Stimulated activated CD8-positive, alpha-beta memory T cell treated with anti-CD3 and anti-CD28 coated beads, Interleukin-12 subunit alpha, Interleukin-12 subunit beta, amount 100 ng/mL, for 24 hours (primary cell): Measurements from ENCODE around the gene ILKAP.

Experiments used
- DNase-seq: peaks from one replicate; pipeline ENCODE4 v3.0.0-alpha.2; 2020; ENCODE audit errors: extremely low read depth

ILKAP gene

GRCh38 chr2:238137885-238138284 lies 65.6 kb downstream of the ILKAP start:
- no peak for DNase-seq

GRCh38 chr2:238136820-238137537 lies 66.5 kb downstream of the ILKAP start:
- DNase-seq: no peak

DNA sequence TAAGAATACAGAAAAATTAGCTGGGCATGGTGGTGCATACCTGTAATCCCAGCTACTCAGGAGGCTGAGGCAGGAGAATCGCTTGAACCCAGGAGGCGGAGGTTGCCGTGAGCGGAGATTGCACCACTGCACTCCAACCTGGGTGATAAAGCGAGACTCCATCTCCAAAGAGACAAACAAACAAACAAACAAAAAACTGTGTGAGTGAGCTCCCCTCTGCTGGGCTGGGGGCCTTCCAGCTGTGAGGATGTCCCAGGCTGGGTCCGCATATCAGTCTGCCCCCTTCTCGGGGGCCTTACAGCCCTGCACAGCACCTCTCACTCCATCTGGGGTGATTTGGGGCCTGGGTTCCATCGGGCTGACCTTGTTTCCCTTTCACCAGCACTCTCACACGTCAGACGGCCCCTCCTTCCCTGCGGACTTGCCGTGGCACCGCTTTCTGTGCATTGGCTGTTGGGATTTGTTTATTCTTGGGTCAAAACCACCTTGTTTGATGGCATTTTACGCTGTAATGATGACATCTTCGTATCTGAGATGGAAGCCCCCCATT lies 67.8 kb downstream of the ILKAP start:
- no peak for DNase-seq

DNA sequence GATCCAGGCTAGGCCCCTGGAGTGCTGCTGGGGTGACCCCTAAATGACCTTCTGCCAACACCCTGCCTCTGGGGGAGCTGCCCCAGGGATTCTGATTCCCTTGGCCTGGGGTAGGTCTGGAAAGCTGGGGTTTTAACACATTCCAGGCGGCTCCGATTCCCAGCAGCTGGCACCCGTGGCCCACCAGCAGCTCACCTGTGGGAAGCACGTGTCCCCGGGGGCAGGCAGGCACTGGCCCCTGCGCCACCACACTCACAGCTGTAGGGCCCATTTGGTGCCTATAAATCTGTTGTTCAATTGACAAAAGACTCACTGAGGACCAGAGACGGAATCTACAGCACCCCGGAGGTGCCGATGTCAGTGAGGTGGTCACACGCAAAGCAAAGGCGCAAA lies 69.1 kb downstream of the ILKAP start:
- no peak for DNase-seq

DNA sequence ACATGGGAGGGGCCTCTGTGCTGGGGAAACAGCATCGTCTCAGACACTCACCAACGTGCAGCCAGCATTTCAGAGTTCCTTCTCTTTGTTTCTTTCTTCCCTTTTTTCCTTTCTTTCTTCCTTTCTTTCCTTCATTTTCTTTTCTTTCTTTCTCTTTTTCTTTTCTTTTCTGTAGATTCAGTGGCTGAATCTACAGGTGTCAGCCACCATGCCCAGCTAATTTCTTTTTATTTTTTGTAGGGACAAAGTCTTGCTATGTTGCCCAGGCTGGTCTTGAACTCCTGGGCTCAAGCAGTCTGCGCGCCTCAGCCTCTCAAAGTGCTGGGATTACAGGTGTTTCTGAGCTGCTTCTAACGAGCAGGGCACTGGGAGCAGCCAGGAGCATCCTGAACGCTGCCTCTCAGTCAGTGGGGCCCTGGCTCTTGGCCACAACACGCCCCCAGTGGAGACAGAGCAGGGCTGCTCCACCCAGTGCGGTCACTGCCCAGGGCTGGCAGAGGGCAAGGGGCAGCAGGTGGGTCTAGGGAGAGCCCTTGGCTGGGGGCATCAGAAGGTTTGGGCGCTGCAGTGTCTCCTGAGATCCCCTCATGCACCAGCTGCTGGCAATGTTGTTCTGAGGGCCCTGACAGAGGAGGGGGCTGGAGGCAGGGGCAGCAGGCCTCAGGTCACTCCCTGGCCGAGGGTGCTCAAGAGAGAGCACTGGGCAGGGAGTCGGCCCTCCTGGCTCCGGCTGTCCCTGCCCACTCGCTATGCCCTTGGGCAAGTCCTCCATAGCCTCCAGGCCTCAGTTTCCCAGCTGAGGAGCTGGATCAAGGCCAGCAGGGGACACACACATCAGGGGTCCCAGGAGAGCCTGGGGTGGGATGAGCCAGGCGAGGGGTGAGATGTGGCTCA lies 69.7 kb downstream of the ILKAP start:
- no peak for DNase-seq

- no peak for DNase-seq
Measured at GRCh38 chr2:238132463-238133450, 70.7 kb downstream of the ILKAP start.

- no peak for DNase-seq
Measured at GRCh38 chr2:238131761-238132462, 71.6 kb downstream of the ILKAP start.

DNA sequence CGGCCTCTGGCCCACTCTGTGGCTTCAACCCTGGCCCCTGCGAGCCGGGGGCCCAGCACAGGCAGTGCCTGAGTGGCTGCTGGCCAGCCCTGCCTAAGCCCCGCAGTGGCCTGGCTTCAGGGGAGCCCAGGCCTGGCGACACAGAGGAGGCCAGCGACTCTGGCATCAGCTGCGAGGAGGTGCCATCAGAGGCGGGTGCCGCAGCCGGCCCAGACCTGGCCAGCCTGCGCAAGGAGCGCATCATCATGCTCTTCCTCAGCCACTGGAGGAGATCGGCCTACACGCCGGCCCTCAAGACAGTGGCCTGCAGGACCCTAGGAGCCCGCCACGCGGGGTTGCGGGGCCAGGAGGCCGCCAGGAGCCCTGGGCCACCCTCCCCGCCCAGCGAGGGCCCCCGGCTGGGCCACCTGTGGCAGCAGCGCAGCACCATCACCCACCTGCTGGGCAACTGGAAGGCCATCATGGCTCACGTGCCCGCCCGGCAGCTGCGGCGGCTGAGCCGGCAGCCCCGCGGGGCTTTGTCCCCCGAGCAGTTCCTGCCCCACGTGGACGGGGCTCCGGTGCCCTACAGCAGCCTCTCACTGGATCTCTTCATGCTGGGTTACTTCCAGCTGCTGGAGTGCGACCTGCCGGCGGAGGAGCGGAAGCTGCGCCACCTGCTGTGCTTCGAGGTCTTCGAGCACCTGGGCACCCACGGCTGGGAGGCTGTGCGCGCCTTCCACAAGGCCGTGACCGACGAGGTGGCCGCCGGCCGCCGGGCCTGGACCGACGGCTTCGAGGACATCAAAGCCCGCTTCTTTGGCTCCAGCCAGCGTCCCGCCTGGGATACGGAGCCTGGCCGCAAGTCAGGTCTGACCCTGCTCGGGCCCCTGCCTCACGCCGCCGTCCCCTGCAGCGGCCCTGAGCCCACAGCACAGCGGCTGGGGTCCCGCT lies 72.5 kb downstream of the ILKAP start:
- DNase-seq: no peak

DNA sequence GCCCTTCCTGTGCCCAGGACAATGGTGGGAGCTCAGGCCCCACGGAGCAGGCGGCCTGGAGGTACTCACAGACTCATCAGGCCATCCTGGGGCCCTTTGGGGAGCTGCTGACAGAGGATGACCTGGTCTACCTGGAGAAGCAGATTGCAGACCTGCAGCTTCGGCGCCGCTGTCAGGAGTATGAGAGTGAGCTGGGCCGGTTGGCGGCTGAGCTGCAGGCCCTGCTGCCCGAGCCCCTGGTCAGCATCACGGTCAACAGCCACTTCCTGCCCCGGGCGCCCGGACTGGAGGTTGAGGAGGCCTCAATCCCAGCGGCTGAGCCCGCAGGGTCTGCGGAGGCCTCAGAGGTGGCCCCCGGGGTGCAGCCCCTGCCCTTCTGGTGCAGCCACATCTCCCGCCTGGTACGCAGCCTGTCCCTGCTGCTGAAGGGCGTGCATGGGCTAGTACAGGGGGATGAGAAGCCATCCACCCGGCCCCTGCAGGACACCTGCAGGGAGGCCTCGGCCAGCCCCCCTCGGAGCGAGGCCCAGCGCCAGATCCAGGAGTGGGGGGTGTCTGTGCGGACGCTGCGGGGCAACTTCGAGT lies 73.3 kb downstream of the ILKAP start:
- DNase-seq: no peak

DNA sequence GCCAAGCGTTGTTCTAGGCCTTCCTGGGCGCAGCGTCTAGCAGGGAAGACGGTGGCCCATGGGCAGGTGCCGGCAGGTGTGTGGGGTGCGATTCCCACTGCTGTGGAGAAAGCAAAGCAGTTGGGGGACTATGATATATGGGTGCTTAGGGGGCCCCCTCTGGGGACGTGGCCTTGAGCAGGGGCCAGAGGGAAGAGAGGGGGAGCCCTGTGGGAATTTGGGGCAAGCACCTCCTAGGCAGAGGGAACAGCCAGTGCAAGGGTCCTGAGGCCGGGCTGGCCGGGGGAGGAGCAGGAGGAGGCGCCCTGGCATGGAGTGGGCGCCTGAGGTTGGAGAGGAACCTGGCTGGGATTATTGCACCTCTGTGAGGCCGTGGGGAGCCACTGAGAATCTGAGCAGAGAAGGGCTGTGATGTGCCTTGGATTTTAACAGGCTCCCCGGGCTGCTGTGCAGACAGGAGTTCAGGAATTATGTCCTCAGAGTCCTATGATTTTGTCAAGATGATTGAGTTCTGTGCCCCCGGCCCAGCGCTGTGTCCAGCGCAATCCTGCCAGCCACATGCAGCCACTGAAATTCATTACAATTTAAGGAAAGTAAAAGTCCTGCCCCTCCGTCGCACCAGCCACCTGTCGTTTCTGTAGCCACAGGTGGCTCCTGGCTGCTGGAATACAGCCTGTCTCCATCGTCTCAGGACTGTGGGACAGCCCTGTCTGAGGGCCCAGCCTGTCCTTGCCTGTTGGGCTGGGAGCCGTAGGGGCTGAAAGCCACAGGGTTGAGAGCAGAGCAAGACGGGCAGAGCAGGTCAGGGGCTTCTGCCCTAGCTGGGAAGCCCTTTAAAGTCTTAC lies 74.1 kb downstream of the ILKAP start:
- DNase-seq: no peak

DNA sequence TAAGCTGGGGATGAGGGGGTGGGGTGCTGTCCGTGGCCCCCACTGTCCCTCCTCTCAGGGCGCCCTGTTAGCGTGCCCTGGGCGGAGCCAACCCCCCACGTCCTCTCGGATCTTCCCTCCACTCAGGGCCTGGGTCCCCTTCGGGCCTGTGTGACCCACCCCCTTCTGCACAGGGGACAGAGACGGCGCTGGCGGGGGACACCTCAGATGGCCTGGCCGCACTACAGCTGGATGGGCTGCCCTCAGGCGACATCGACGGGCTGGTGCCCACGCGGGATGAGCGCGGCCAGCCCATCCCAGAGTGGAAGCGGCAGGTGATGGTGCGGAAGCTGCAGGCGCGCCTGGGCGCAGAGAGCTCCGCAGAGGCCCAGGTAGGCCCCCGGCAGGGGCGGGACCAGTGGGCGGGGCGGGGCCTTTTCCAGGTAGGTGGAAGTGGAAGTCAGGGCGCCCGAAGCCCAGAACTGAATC lies 74.9 kb downstream of the ILKAP start:
- no peak for DNase-seq

DNA sequence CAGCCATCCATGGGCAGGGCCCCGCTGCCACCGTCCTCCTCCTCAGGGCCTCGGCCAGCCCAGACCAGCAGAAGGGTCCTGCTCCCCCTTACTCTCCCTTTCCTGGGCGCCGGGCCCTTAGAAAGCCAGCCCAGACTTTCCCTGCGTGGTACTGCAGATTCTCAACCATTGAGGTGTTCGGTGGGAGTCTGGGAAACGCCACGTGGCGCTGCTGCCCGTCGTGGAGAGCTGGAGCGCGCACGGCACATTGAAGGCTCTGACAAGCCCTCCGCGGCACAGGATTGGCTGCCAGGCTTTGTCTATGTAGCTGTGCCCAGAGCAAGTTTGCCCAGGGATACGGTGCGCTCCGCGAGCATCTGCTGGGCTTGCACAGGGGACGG lies 75.4 kb downstream of the ILKAP start:
- DNase-seq: no peak

DNA sequence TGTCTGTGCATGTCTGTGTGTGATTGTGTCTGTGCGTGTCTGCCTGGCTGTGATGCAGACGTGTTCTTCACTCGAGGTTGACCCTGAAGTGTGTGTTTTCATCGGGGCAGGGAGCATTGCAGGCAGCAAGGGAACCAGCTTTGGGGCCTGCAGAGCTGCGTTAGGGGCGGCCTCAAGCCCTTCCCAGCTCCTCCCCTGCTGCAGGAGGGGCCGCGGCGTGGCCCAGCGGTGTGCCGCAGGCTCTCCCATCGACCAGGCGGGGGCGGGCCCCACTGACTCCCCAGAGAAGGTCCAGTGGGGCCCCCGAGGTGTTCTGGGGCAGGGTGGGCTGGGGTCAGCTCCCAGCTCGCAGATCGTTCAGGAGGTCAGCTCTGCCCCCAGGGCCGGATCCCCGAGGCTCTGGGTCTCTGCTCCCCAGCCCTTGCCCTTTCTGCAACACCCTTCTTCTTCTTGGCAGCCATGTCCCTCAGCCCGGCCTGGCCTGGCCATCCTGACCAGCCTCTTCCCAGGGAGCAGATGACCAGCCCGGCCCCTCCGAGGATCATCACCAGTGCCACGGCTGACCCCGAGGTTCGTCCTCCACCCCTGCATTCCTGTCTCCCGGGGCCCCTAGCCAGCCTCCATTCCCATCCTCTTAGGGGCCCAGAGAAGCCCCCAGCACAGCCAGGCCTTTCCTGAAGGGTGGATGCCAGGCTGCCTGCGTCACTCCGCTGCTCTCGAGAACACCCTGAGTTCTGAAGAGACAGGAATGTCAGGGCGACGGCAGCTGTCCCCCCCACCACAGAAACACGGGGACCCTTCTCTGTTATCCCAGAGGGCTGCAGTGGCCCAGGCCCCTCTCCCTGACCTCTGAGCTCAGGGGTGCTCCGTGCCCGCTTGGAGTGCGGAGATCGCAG lies 76.1 kb downstream of the ILKAP start:
- no peak for DNase-seq

DNA sequence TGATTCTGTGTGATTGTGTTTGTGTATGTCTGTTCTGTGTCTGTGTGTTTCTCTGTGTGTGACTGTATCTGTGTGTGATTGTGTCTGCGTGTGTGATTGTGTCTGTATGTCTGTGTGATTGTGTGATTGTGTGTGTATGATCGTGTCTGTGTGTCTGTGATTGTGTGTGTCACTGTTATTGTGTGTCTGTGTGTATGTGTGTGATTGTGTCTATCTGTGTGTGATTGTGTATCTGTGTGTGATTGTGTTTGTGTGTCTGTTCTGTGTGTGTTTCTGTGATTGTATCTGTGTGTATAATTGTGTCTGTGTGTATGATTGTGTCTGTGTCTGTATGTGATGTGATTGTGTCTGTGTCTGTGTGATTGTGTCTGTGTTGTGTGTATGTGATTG lies 76.7 kb downstream of the ILKAP start:
- no peak for DNase-seq

DNA sequence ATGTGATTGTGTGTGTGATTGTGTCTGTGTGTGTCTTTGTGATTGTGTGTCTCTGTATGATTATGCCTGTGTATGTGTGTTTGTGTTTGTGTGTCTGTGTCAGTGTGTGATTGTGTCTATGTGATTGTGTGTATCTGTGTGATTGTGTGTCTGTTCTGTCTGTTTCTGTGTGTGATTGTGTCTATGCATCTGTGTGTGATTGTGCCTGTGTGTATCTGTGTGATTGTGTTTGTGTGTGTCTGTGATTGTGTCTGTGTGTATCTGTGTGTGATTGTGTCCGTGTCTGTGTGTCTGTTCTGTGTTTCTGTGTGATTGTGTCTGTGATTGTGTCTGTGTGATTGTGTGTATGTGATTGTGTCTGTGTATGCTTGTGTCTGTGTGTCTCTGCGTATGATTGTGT lies 77.2 kb downstream of the ILKAP start:
- no peak for DNase-seq

DNA sequence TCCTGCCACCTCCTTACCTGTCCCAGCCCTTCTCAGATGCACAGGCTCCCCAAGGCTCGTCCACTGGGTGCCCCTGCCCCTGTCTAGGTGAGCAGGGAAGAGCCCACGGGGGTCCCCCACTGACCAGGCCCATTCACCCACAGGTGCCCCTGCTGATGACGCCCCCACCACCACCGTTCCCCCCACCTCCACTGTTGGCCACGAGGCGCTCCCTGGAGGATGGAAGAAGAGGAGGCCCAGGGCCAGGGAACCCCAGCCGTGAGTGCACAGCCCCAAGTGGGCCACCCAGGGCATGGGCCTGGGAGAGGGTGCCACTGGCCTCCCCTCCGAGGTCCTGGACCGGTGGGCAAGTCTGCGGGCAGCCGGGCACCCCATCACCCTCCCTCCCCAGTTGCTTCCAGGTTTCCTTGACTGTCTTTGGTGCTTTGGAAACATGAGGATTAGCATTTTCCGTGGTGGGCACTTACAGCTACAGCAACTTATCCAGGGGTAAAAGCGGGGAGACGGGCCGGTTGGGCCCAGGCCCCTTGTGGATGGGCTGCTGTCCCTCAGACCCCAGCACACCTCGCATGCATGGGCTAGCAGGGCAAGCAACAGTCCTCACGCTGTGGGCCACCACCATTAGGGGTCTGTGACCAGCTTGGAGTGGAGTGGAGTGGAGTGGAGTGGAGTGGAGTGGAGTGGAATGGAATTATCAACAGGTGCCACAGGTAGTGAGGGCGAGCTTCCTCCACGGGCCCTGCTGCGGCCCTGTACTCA lies 78.2 kb downstream of the ILKAP start:
- no peak for DNase-seq
